AG04449 (cell line): Measurements from ENCODE around the gene C11orf68.
A peak's percentile ranks its signal among the peaks of the same experiment; 100 is the strongest.
"Not testable (repeated sequence)": the region's sequence is repeated elsewhere in the genome, so short reads cannot be mapped to it uniquely, and the experiment has no call there.

Experiments
- CTCF ChIA-PET: fragments of 350-600 bp; formaldehyde crosslinking; extraction: SDS; loops from one replicate; lab custom pipeline; 2021; ENCODE audit warnings: antibody characterized with exemption; lab: Yijun Ruan, JAX
- POLR2A ChIA-PET: fragments of 400-600, 350-600 bp; formaldehyde crosslinking; extraction: SDS; loops from one replicate; lab custom pipeline; 2020; ENCODE audit warnings: antibody characterized with exemption, inconsistent platforms; lab: Yijun Ruan, JAX
- DNase-seq: peaks from one replicate; pipeline ENCODE4 v3.0.0-alpha.2; 2010; ENCODE audit warnings: low read depth, low spot score
- H3K4me3 ChIP-seq: 2 replicates; pipeline ENCODE4 v1.5.1; 2011; ENCODE audit warnings: low read depth, mild to moderate bottlenecking, control low read depth, low read length
- TF ChIP-seq, protein P1 (sequence below): IDR thresholded peaks from one replicate; pipeline ENCODE4 v1.5.1; 2011; ENCODE audit warnings: mild to moderate bottlenecking, moderate library complexity, low read length, control low read depth, inconsistent platforms; ENCODE audit not compliant: insufficient read depth; ENCODE audit errors: missing control alignments

Gene C11orf68

GRCh38 chr11:65894034-65894591 is 24.7 kb downstream of the C11orf68 start:
- TF ChIP-seq, protein P1, sequence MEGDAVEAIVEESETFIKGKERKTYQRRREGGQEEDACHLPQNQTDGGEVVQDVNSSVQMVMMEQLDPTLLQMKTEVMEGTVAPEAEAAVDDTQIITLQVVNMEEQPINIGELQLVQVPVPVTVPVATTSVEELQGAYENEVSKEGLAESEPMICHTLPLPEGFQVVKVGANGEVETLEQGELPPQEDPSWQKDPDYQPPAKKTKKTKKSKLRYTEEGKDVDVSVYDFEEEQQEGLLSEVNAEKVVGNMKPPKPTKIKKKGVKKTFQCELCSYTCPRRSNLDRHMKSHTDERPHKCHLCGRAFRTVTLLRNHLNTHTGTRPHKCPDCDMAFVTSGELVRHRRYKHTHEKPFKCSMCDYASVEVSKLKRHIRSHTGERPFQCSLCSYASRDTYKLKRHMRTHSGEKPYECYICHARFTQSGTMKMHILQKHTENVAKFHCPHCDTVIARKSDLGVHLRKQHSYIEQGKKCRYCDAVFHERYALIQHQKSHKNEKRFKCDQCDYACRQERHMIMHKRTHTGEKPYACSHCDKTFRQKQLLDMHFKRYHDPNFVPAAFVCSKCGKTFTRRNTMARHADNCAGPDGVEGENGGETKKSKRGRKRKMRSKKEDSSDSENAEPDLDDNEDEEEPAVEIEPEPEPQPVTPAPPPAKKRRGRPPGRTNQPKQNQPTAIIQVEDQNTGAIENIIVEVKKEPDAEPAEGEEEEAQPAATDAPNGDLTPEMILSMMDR, result no peak
- ChIA-PET CTCF (interaction anchor here (1.2 to 33.3 kb wide), 6 partner anchors 9 to 85 kb away, joined by 3 to 1090 read pairs (median 10); partner anchors contain the start of genes FOSL1 and SART1), POLR2A (interaction anchor here (0.9 to 8.7 kb wide), 3 partner anchors 6 to 23 kb away, joined by 3 to 136 read pairs (median 127); partner anchors contain the start of genes C11orf68, DRAP1 and FOSL1)
- DNase-seq, result no peak
- peak overlapping the region; percentile 8; the same call in 1 of the 2 replicates for H3K4me3 ChIP-seq

- DNase-seq, result no peak
- CTCF ChIA-PET, result interaction anchor here (1.4 to 33.3 kb wide), 6 partner anchors 8 to 86 kb away, joined by 3 to 1090 read pairs (median 14); partner anchors contain the start of genes FOSL1, MUS81 and SART1
- peak overlapping the region; percentile 73 for H3K4me3 ChIP-seq
- POLR2A ChIA-PET, result interaction anchor here (5.4 to 8.7 kb wide), 3 partner anchors 7 to 25 kb away, joined by 29 to 136 read pairs (median 127); partner anchors contain the start of genes C11orf68, DRAP1 and FOSL1
- TF ChIP-seq, protein P1, result no peak
Measured at GRCh38 chr11:65892661-65893317, 26.1 kb downstream of the C11orf68 start.

DNA sequence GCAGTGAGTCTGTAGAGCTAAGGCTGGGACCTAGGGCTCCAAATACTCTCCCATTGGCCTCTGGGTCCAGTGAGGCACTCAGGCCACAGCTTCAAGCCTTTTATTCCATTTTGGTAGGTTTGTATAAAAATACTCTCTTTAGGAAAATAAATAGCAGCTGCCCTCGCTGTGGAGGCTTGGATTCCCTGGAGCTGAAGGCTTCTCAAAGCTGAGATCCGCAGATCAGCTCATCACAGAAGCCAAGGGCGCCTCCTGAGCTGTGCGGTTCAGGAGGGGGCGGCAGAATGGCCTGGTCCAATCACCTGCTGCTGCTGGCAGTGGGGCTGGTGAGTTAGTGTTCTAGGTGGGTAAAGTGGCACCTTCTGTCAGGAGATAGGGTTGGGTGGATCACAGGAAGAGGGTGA is 26.7 kb downstream of the C11orf68 start:
- peak overlapping the region; percentile 73 for H3K4me3 ChIP-seq
- CTCF ChIA-PET, result interaction anchor here (2.5 to 33.3 kb wide), 5 partner anchors 7 to 87 kb away, joined by 7 to 1090 read pairs (median 17); partner anchors contain the start of genes FOSL1, MUS81 and SART1

GRCh38 chr11:65891219-65892136 is 27.4 kb downstream of the C11orf68 start:
- no peak for DNase-seq
- ChIA-PET CTCF (interaction anchor here (0.9 to 33.3 kb wide), 7 partner anchors 9 to 88 kb away, joined by 3 to 1090 read pairs (median 20); partner anchors contain the start of genes C11orf68, CTSW, EFEMP2 and FOSL1), POLR2A (interaction anchor here (0.7 to 8.7 kb wide), 13 partner anchors 8 to 233 kb away, joined by 3 to 136 read pairs (median 5); partner anchors contain the start of genes C11orf68, CFL1, DRAP1 and FOSL1)
- TF ChIP-seq, protein P1, result peak; percentile 37
- peak overlapping the region; percentile 73 for H3K4me3 ChIP-seq

More for the DNA sequence above, 26.7 kb downstream of the C11orf68 start:
- POLR2A ChIA-PET, result interaction anchor here (1.7 to 8.7 kb wide), 6 partner anchors 8 to 90 kb away, joined by 6 to 136 read pairs (median 48); partner anchors contain the start of genes C11orf68, CFL1, DRAP1 and FOSL1
- not testable (repeated sequence) for DNase-seq

- TF ChIP-seq, protein P1, result peak; percentile 21
- DNase-seq, result peak; percentile 66
- ChIA-PET POLR2A (interaction anchor here (0.7 to 8.7 kb wide), 18 partner anchors 9 to 232 kb away, joined by 3 to 136 read pairs (median 4); partner anchors contain the start of genes C11orf68, CFL1, DRAP1 and FOSL1), CTCF (interaction anchor here (0.9 to 33.3 kb wide), 18 partner anchors 9 to 185 kb away, joined by 3 to 1090 read pairs (median 9); partner anchors contain the start of genes C11orf68, CTSW, EFEMP2 and FOSL1)
- peak within 1 kb of the TSS; percentile 73 for H3K4me3 ChIP-seq
Measured at GRCh38 chr11:65890324-65891218, 28.3 kb downstream of the C11orf68 start, which contains the start of gene CCDC85B. CCDC85B (plus strand) TSS chr11:65890673; CDS start chr11:65890784, 111 bp downstream.
